Neural progenitor cell (in vitro differentiated cells): ENCODE measurements around the gene ANKMY1. TPM values are rescaled to one million over a fixed set of nuclear protein-coding genes. Genes with fewer than 3 reads are reported as not detected.
A peak's percentile ranks its signal among the peaks of the same experiment; 100 is the strongest.

Experiments used
- DNase-seq: peaks from one replicate; pipeline ENCODE4 v3.0.0-alpha.2; 2016; ENCODE audit warnings: low spot score
- H2AFZ ChIP-seq: fragments of 200-600 bp; sonication (generic); replicated peaks from 2 replicates; pipeline ENCODE4 v1.6.1; 2016; ENCODE audit warnings: antibody characterized with exemption
- H3F3A ChIP-seq: fragments of 200-600 bp; sonication (generic); 2 replicates; pipeline ENCODE4 v1.6.1; 2016; ENCODE audit warnings: antibody characterized with exemption, low read depth
- H3K27ac ChIP-seq: fragments of 200-600 bp; sonication (generic); 2 replicates; pipeline ENCODE4 v1.5.1; 2016; ENCODE audit warnings: mild to moderate bottlenecking
- H3K27me3 ChIP-seq: fragments of 200-600 bp; sonication (generic); 2 replicates; pipeline ENCODE4 v1.6.1; 2016; ENCODE audit warnings: mild to moderate bottlenecking, moderate library complexity
- H3K36me3 ChIP-seq: fragments of 200-600 bp; sonication (generic); 2 replicates; pipeline ENCODE4 v1.5.1; 2016
- H3K4me1 ChIP-seq: fragments of 200-600 bp; sonication (generic); 2 replicates; pipeline ENCODE4 v1.6.1; 2016; ENCODE audit warnings: mixed run types
- H3K4me2 ChIP-seq: fragments of 200-600 bp; sonication (generic); 2 replicates; pipeline ENCODE4 v1.6.1; 2016
- H3K4me3 ChIP-seq: fragments of 200-600 bp; sonication (generic); 2 replicates; pipeline ENCODE4 v1.5.1; 2016
- H3K79me2 ChIP-seq: fragments of 200-600 bp; sonication (generic); 2 replicates; pipeline ENCODE4 v1.6.1; 2016; ENCODE audit warnings: low read depth
- H3K9ac ChIP-seq: fragments of 200-600 bp; sonication (generic); 2 replicates; pipeline ENCODE4 v1.6.1; 2016
- H3K9me3 ChIP-seq: fragments of 200-600 bp; sonication (generic); 2 replicates; pipeline ENCODE4 v1.5.1; 2016; ENCODE audit warnings: low read depth
- H4K20me1 ChIP-seq: fragments of 200-600 bp; sonication (generic); 2 replicates; pipeline ENCODE4 v1.6.1; 2016; ENCODE audit warnings: low read depth
- H3K27ac Mint-ChIP-seq: 3 replicates; pipeline ENCODE4 v1.8.0; 2021; ENCODE audit warnings: mixed read lengths
- H3K27me3 Mint-ChIP-seq: 2 replicates; pipeline ENCODE4 v1.8.0; 2022; ENCODE audit warnings: low read depth, mild to moderate bottlenecking, inconsistent platforms, moderate library complexity, mixed read lengths; ENCODE audit not compliant: insufficient read depth
- H3K36me3 Mint-ChIP-seq: 3 replicates; pipeline ENCODE4 v1.8.0; 2021; ENCODE audit warnings: mixed read lengths
- H3K4me1 Mint-ChIP-seq: 3 replicates; pipeline ENCODE4 v1.8.0; 2021; ENCODE audit warnings: mixed read lengths
- H3K4me3 Mint-ChIP-seq: 3 replicates; pipeline ENCODE4 v1.8.0; 2021; ENCODE audit warnings: mild to moderate bottlenecking, moderate library complexity, mixed read lengths
- H3K9me3 Mint-ChIP-seq: 3 replicates; pipeline ENCODE4 v1.8.0; 2020; ENCODE audit warnings: mixed read lengths
- CTCF ChIP-seq: fragments of 200-600 bp; sonication (generic); IDR thresholded peaks from 2 replicates; pipeline ENCODE4 v1.5.1; 2017; ENCODE audit warnings: antibody characterized with exemption, mild to moderate bottlenecking
- EZH2 ChIP-seq: fragments of 200-600 bp; sonication (generic); IDR thresholded peaks from 2 replicates; pipeline ENCODE4 v1.6.1; 2017; ENCODE audit warnings: antibody characterized with exemption, mild to moderate bottlenecking, moderate library complexity
- EZH2phosphoT487 ChIP-seq: fragments of 200-600 bp; sonication (generic); IDR thresholded peaks from 2 replicates; pipeline ENCODE4 v1.6.1; 2017; ENCODE audit warnings: antibody characterized with exemption
- total RNA-seq: library from RNA; depleted of rRNA; stranded (reverse); fragments of >200 nt; gene quantifications from 2 replicates; pipeline ENCODE4 v1.2.3, GENCODE V29; 2015; ENCODE audit warnings: low replicate concordance

The ANKMY1 gene
- total RNA-seq, 1 donor from 2014 or later: 4.2 TPM

DNA sequence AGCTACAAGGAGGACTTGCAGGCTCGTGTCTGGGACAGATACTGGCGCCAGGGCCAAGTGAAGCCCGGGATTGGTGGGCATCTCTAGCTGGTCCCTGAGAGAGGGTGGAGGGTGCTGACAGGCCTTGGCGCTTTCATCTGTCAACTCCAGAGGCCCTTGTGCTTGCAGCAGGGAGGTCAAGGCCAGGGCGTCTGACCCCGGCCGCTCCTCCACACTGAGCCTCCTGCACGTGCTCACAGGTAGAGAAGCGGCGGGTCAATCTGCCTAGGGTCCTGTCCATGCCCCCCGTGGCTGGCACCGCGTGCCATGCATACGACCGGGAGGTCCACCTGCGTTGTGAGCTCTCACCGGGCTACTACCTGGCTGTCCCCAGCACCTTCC, 38.3 kb upstream of the ANKMY1 start:
- no peak for TF ChIP-seq EZH2phosphoT487
- TF ChIP-seq EZH2: no peak
- TF ChIP-seq CTCF: no peak
- H3K27me3 Mint-ChIP-seq: no peaks in the 10 kb centered on the region
- Histone ChIP-seq H4K20me1 (peaks cover 11% of the 10 kb centered on the region), H3K36me3 (no peaks in the 10 kb centered on the region), H3K27ac (no peak overlapping the region), H3K9ac (no peak overlapping the region), H3F3A (no peaks in the 10 kb centered on the region), H3K4me3 (no peak overlapping the region), H2AFZ (no peak overlapping the region), H3K4me2 (no peak overlapping the region), H3K9me3 (no peaks in the 10 kb centered on the region), H3K79me2 (no peaks in the 10 kb centered on the region), H3K27me3 (no peaks in the 10 kb centered on the region), H3K4me1 (no peaks in the 10 kb centered on the region)
- no peaks in the 10 kb centered on the region for H3K9me3 Mint-ChIP-seq
- DNase-seq: no peak
- peaks cover 5% of the 10 kb centered on the region for H3K36me3 Mint-ChIP-seq
- no peak overlapping the region for H3K27ac Mint-ChIP-seq
- H3K4me3 Mint-ChIP-seq: no peak overlapping the region
- H3K4me1 Mint-ChIP-seq: no peaks in the 10 kb centered on the region

GRCh38 chr2:240595381-240596079, 37.7 kb upstream of the ANKMY1 start:
- Histone ChIP-seq H3K9ac (no peak overlapping the region), H3K4me3 (no peak overlapping the region), H3K4me2 (no peak overlapping the region), H4K20me1 (peaks cover 11% of the 10 kb centered on the region), H2AFZ (no peak overlapping the region), H3K27ac (no peak overlapping the region), H3K79me2 (peaks cover under 1% of the 10 kb centered on the region), H3K4me1 (no peaks in the 10 kb centered on the region), H3K27me3 (no peaks in the 10 kb centered on the region), H3F3A (no peaks in the 10 kb centered on the region), H3K9me3 (no peaks in the 10 kb centered on the region), H3K36me3 (no peaks in the 10 kb centered on the region)
- Mint-ChIP-seq H3K27ac (no peak overlapping the region), H3K4me3 (no peak overlapping the region), H3K9me3 (no peaks in the 10 kb centered on the region), H3K36me3 (peaks cover 5% of the 10 kb centered on the region), H3K4me1 (no peaks in the 10 kb centered on the region), H3K27me3 (no peaks in the 10 kb centered on the region)
- DNase-seq: peak; percentile 61
- peak; percentile 55 for TF ChIP-seq CTCF
- TF ChIP-seq EZH2: no peak

- no peak overlapping the region for H3K4me2 ChIP-seq
- no peak overlapping the region for H2AFZ ChIP-seq
- H3F3A ChIP-seq: no peaks in the 10 kb centered on the region
- Mint-ChIP-seq H3K4me1 (no peaks in the 10 kb centered on the region), H3K4me3 (no peak overlapping the region), H3K9me3 (no peaks in the 10 kb centered on the region), H3K27me3 (no peaks in the 10 kb centered on the region), H3K27ac (no peak overlapping the region), H3K36me3 (peaks cover 2% of the 10 kb centered on the region)
- H3K27me3 ChIP-seq: no peaks in the 10 kb centered on the region
- H3K4me1 ChIP-seq: no peaks in the 10 kb centered on the region
- peaks cover 11% of the 10 kb centered on the region for H4K20me1 ChIP-seq
- peaks cover 9% of the 10 kb centered on the region for H3K79me2 ChIP-seq
- H3K9ac ChIP-seq: no peak overlapping the region
- H3K4me3 ChIP-seq: no peak overlapping the region
- DNase-seq: no peak
- H3K36me3 ChIP-seq: no peaks in the 10 kb centered on the region
- no peaks in the 10 kb centered on the region for H3K9me3 ChIP-seq
- TF ChIP-seq EZH2: no peak
- no peak for TF ChIP-seq CTCF
- no peak for TF ChIP-seq EZH2phosphoT487
- H3K27ac ChIP-seq: no peak overlapping the region
Observed at GRCh38 chr2:240594511-240595380, 37.0 kb upstream of the ANKMY1 start.
